Islet precursor cell (in vitro differentiated cells): Measurements from ENCODE around the gene SDF2L1.
"Not testable (repeated sequence)": the region's sequence is repeated elsewhere in the genome, so short reads cannot be mapped to it uniquely, and the experiment has no call there.

Experiments used
- DNase-seq: peaks from one replicate; pipeline ENCODE4 v3.0.0-alpha.2; 2018

The SDF2L1 gene

GRCh38 chr22:21641789-21642583 is at the start of gene SDF2L1:
Gene SDF2L1 (plus strand): TSS chr22:21642302. CDS start chr22:21642337, 35 bp downstream.
- DNase-seq: peak; percentile 99

GRCh38 chr22:21592422-21592821 is 49.7 kb upstream of the SDF2L1 start:
- DNase-seq: no peak

GRCh38 chr22:21593406-21594232 is 48.5 kb upstream of the SDF2L1 start:
- no peak for DNase-seq

- no peak for DNase-seq
Measured at GRCh38 chr22:21594865-21595452, 47.1 kb upstream of the SDF2L1 start.

GRCh38 chr22:21596356-21597135 is 45.6 kb upstream of the SDF2L1 start:
- DNase-seq: not testable (repeated sequence)

GRCh38 chr22:21598302-21598701 is 43.8 kb upstream of the SDF2L1 start:
- no peak for DNase-seq

- DNase-seq: no peak
Measured at GRCh38 chr22:21599053-21599893, 42.8 kb upstream of the SDF2L1 start.

- DNase-seq: no peak
Measured at GRCh38 chr22:21602579-21602978, 39.5 kb upstream of the SDF2L1 start.

GRCh38 chr22:21603973-21604372 is 38.1 kb upstream of the SDF2L1 start:
- DNase-seq: no peak

- no peak for DNase-seq
Measured at GRCh38 chr22:21605887-21606564, 36.1 kb upstream of the SDF2L1 start.

GRCh38 chr22:21606775-21607174 is 35.3 kb upstream of the SDF2L1 start:
- no peak for DNase-seq

GRCh38 chr22:21609556-21610157 is 32.4 kb upstream of the SDF2L1 start:
- not testable (repeated sequence) for DNase-seq

GRCh38 chr22:21611210-21611977 is 30.7 kb upstream of the SDF2L1 start:
- DNase-seq: no peak

GRCh38 chr22:21612858-21613257 is 29.2 kb upstream of the SDF2L1 start:
- DNase-seq: no peak

- no peak for DNase-seq
Measured at GRCh38 chr22:21613553-21614233, 28.4 kb upstream of the SDF2L1 start.

- no peak for DNase-seq
Measured at GRCh38 chr22:21615731-21616130, 26.4 kb upstream of the SDF2L1 start.

GRCh38 chr22:21617337-21617736 is 24.8 kb upstream of the SDF2L1 start:
- not testable (repeated sequence) for DNase-seq

GRCh38 chr22:21621025-21621424 is 21.1 kb upstream of the SDF2L1 start:
- DNase-seq: no peak
